ENCODE measurements around the gene PEX11G.

- no peak for TF ChIP-seq CTCF (conservative IDR thresholded peaks at IDR 0.05; ENCODE audit: low read length)
- TF ChIP-seq EZH2phosphoT487 (IDR thresholded peaks at IDR 0.05; ENCODE audit: borderline replicate concordance) = no peak
Observed at GRCh38 chr19:7516333-7516732, 27.5 kb upstream of the PEX11G start.
